H9 (cell line): ENCODE data around the gene SEMA4D. TPM values are rescaled to one million over a fixed set of nuclear protein-coding genes. Genes with fewer than 3 reads are reported as not detected.

ENCODE experiments used
- DNase-seq: peaks from one replicate; pipeline ENCODE4 v3.0.0-alpha.2; 2017
- H2AFZ ChIP-seq: one replicate; pipeline ENCODE4 v1.6.1; 2013; ENCODE audit warnings: mild to moderate bottlenecking, low read length, control low read depth, moderate library complexity
- H2AK5ac ChIP-seq: 2 replicates; pipeline ENCODE4 v1.6.1; 2013; ENCODE audit warnings: low read length, control low read depth, mixed read lengths; ENCODE audit not compliant: insufficient read length
- H2BK120ac ChIP-seq: one replicate; pipeline ENCODE4 v1.6.1; 2013; ENCODE audit warnings: low read depth, mild to moderate bottlenecking, low read length, control low read depth, inconsistent platforms; ENCODE audit not compliant: poor library complexity, severe bottlenecking
- H2BK12ac ChIP-seq: 2 replicates; pipeline ENCODE4 v1.6.1; 2013; ENCODE audit warnings: low read length, control low read depth, mixed read lengths, low read depth; ENCODE audit not compliant: insufficient read length
- H2BK15ac ChIP-seq: 2 replicates; pipeline ENCODE4 v1.6.1; 2013; ENCODE audit warnings: low read depth, low read length, control low read depth
- H2BK20ac ChIP-seq: one replicate; pipeline ENCODE4 v1.6.1; 2013; ENCODE audit warnings: low read depth, mild to moderate bottlenecking, low read length, control low read depth, inconsistent platforms; ENCODE audit not compliant: poor library complexity, severe bottlenecking
- H2BK5ac ChIP-seq: 2 replicates; pipeline ENCODE4 v1.6.1; 2013; ENCODE audit warnings: low read length, control low read depth, mixed read lengths; ENCODE audit not compliant: insufficient read length
- H3K14ac ChIP-seq: 2 replicates; pipeline ENCODE4 v1.6.1; 2013; ENCODE audit warnings: low read length, control low read depth; ENCODE audit not compliant: insufficient read depth
- H3K18ac ChIP-seq: 2 replicates; pipeline ENCODE4 v1.6.1; 2013; ENCODE audit warnings: low read depth, mild to moderate bottlenecking, mixed read lengths, low read length, control low read depth; ENCODE audit not compliant: insufficient read length
- H3K23ac ChIP-seq: 2 replicates; pipeline ENCODE4 v1.6.1; 2013; ENCODE audit warnings: low read length, control low read depth, mixed read lengths, low read depth; ENCODE audit not compliant: insufficient read length
- H3K23me2 ChIP-seq: 2 replicates; pipeline ENCODE4 v1.6.1; 2013; ENCODE audit warnings: low read depth, mild to moderate bottlenecking, mixed read lengths, low read length, control low read depth; ENCODE audit not compliant: insufficient read length, poor library complexity, severe bottlenecking
- H3K27ac ChIP-seq: 2 replicates; pipeline ENCODE4 v1.5.1; 2013; ENCODE audit warnings: low read length, control low read depth, mixed read lengths, low read depth; ENCODE audit not compliant: insufficient read length
- H3K27me3 ChIP-seq: 2 replicates; pipeline ENCODE4 v1.6.1; 2013; ENCODE audit warnings: low read length, control low read depth, inconsistent platforms; ENCODE audit not compliant: insufficient read depth
- H3K4ac ChIP-seq: 2 replicates; pipeline ENCODE4 v1.6.1; 2013; ENCODE audit warnings: low read depth, mild to moderate bottlenecking, control low read depth, inconsistent platforms, low read length, moderate library complexity
- H3K4me1 ChIP-seq: 2 replicates; pipeline ENCODE4 v1.6.1; 2013; ENCODE audit warnings: low read length, control low read depth, inconsistent platforms; ENCODE audit not compliant: insufficient read depth
- H3K4me2 ChIP-seq: 2 replicates; pipeline ENCODE4 v1.6.1; 2013; ENCODE audit warnings: low read length, control low read depth, mixed read lengths; ENCODE audit not compliant: insufficient read length, insufficient read depth
- H3K56ac ChIP-seq: 2 replicates; pipeline ENCODE4 v1.6.1; 2013; ENCODE audit warnings: low read depth, mild to moderate bottlenecking, mixed read lengths, low read length, control low read depth; ENCODE audit not compliant: insufficient read length
- H3K79me1 ChIP-seq: 2 replicates; pipeline ENCODE4 v1.6.1; 2013; ENCODE audit warnings: low read depth, mild to moderate bottlenecking, moderate library complexity, low read length, control low read depth, inconsistent platforms; ENCODE audit not compliant: insufficient read depth, poor library complexity, severe bottlenecking
- H3K79me2 ChIP-seq: 2 replicates; pipeline ENCODE4 v1.6.1; 2013; ENCODE audit warnings: low read length, control low read depth, inconsistent platforms; ENCODE audit not compliant: insufficient read depth
- H3K9ac ChIP-seq: 2 replicates; pipeline ENCODE4 v1.6.1; 2013; ENCODE audit warnings: low read length, control low read depth, mixed read lengths; ENCODE audit not compliant: insufficient read length; ENCODE audit errors: extremely low read depth
- H3K9me3 ChIP-seq: one replicate; pipeline ENCODE4 v1.6.1; 2013; ENCODE audit warnings: low read depth, low read length, inconsistent platforms; ENCODE audit not compliant: control insufficient read depth
- H3T11ph ChIP-seq: one replicate; pipeline ENCODE4 v1.6.1; 2013; ENCODE audit warnings: mild to moderate bottlenecking, low read length, control low read depth, inconsistent platforms
- H4K20me1 ChIP-seq: one replicate; pipeline ENCODE4 v1.6.1; 2013; ENCODE audit not compliant: control insufficient read depth, insufficient read length, insufficient read depth
- H4K5ac ChIP-seq: 2 replicates; pipeline ENCODE4 v1.6.1; 2013; ENCODE audit warnings: low read depth, mild to moderate bottlenecking, mixed read lengths, low read length, control low read depth; ENCODE audit not compliant: insufficient read length
- H4K8ac ChIP-seq: replicated peaks from 2 replicates; pipeline ENCODE4 v1.6.1; 2013; ENCODE audit warnings: low read length, control low read depth, mixed read lengths, low read depth; ENCODE audit not compliant: insufficient read length
- H4K91ac ChIP-seq: 2 replicates; pipeline ENCODE4 v1.6.1; 2013; ENCODE audit warnings: low read depth, mild to moderate bottlenecking, moderate library complexity, mixed read lengths, low read length, control low read depth; ENCODE audit not compliant: insufficient read length
- H3K27ac Mint-ChIP-seq, 3 experiments: 2 replicates in 2 of 3; 3 replicates in 1 of 3; pipeline ENCODE4 v1.8.0; 2020 to 2021; ENCODE audit warnings: mixed read lengths in 3 of 3, mild to moderate bottlenecking in 1 of 3, moderate library complexity in 1 of 3
- H3K27me3 Mint-ChIP-seq: 2 replicates; pipeline ENCODE4 v1.8.0; 2021; ENCODE audit warnings: low read depth, mild to moderate bottlenecking, moderate library complexity, mixed read lengths
- H3K36me3 Mint-ChIP-seq, 3 experiments: 2 replicates in 2 of 3; 3 replicates in 1 of 3; pipeline ENCODE4 v1.8.0; 2020 to 2021; ENCODE audit warnings: low read depth in 3 of 3, mixed read lengths in 3 of 3; ENCODE audit not compliant: insufficient read depth in 1 of 3
- H3K4me1 Mint-ChIP-seq, 2 experiments: 2 replicates each; pipeline ENCODE4 v1.8.0; 2020; ENCODE audit warnings: mixed read lengths in 2 of 2
- H3K4me3 Mint-ChIP-seq, 2 experiments: 2 replicates in 1 of 2; 3 replicates in 1 of 2; pipeline ENCODE4 v1.8.0; 2020 to 2021; ENCODE audit warnings: mild to moderate bottlenecking in 2 of 2, mixed read lengths in 2 of 2, moderate library complexity in 1 of 2
- H3K9me3 Mint-ChIP-seq, 2 experiments: 2 replicates in 1 of 2; 3 replicates in 1 of 2; pipeline ENCODE4 v1.8.0; 2020; ENCODE audit warnings: mild to moderate bottlenecking in 2 of 2, mixed read lengths in 2 of 2, moderate library complexity in 1 of 2
- CTCF ChIP-seq: fragments of 200-600 bp; sonication (generic); conservative IDR thresholded peaks from 3 replicates; pipeline ENCODE4 v1.8.0; 2021; ENCODE audit warnings: antibody characterized with exemption, mild to moderate bottlenecking
- WGBS: extraction: QIAGEN DNeasy Blood & Tissue Kit; methylation state at CpG from one replicate; pipeline ENCODE4 v1.1.7; 2013; ENCODE audit warnings: missing lambda C conversion rate, low lambda C conversion rate, mixed read lengths; ENCODE audit not compliant: insufficient read length; ENCODE audit errors: extremely low coverage; 5-methylcytosine and 5-hydroxymethylcytosine counted together
- total RNA-seq: library from RNA; stranded (reverse); gene quantifications from 2 replicates; pipeline ENCODE4 v1.2.1, GENCODE V29; 2021

Gene SEMA4D
- total RNA-seq, 1 experiment from 2014 or later = 47.2 TPM

- peak overlapping the region in 2 of 3 experiments; percentile 6 to 9; a peak in 2 of 7 replicates for H3K27ac Mint-ChIP-seq
- no peak overlapping the region for H2BK12ac ChIP-seq
- peaks cover 48 to 86% (median 85%) of the 10 kb centered on the region in 3 experiments for H3K36me3 Mint-ChIP-seq
Measured at GRCh38 chr9:89394412-89394811, 103.5 kb downstream of the SEMA4D start.

More at GRCh38 chr9:89394412-89394811, 103.5 kb downstream of the SEMA4D start:
- Histone ChIP-seq H2BK15ac (no peak overlapping the region), H4K20me1 (no peaks in the 10 kb centered on the region), H3K23ac (no peak overlapping the region), H4K8ac (no peak overlapping the region), H3K4me2 (no peak overlapping the region), H2BK20ac (no peak overlapping the region), H3K79me2 (no peaks in the 10 kb centered on the region), H3K23me2 (no peaks in the 10 kb centered on the region), H2AFZ (no peak overlapping the region), H3K4ac (no peak overlapping the region), H3K56ac (no peak overlapping the region), H3T11ph (no peak overlapping the region), H3K4me1 (no peaks in the 10 kb centered on the region), H3K79me1 (no peaks in the 10 kb centered on the region), H3K27ac (no peak overlapping the region), H3K18ac (no peak overlapping the region), H4K5ac (no peak overlapping the region), H2BK5ac (no peak overlapping the region), H3K9me3 (no peaks in the 10 kb centered on the region), H3K9ac (no peak overlapping the region), H2AK5ac (no peak overlapping the region), H2BK120ac (no peak overlapping the region), H3K14ac (no peak overlapping the region), H3K27me3 (no peaks in the 10 kb centered on the region), H4K91ac (no peak overlapping the region)
- Mint-ChIP-seq H3K4me3 (no peak overlapping the region), H3K4me1 (no peaks in the 10 kb centered on the region), H3K27me3 (no peaks in the 10 kb centered on the region; the same call in 1 of the 2 replicates), H3K9me3 (no peaks in the 10 kb centered on the region)
- TF ChIP-seq CTCF = no peak
- WGBS = no CpG with 5 or more reads among the region's 12 CpGs
- no peak for DNase-seq
